K562 (cell line): ENCODE data around the gene FARSA. TPM values are rescaled to one million over a fixed set of nuclear protein-coding genes. Genes with fewer than 3 reads are reported as not detected.

Experiments used
- ASH1L ChIP-seq: fragments of 450-650 bp; IDR thresholded peaks from 2 replicates; pipeline ENCODE4 v1.6.1; 2018; ENCODE audit warnings: borderline replicate concordance, mild to moderate bottlenecking, low read depth; ENCODE audit not compliant: partially characterized antibody
- ETV6 ChIP-seq, 3 experiments: fragments of 150-350 bp in 1 of 3; sonication (generic) in 1 of 3; formaldehyde crosslinking in 1 of 3; IDR thresholded peaks; 2 replicates each; pipeline versions ENCODE4 v1.6.1 to v1.8.0; 2014 to 2022; ENCODE audit warnings: borderline replicate concordance in 2 of 3, low read depth in 2 of 3, antibody characterized with exemption in 1 of 3, low read length in 1 of 3, mild to moderate bottlenecking in 1 of 3, missing genetic modification reagents in 1 of 3
- HOXB6 ChIP-seq: fragments of 250-450 bp; sonication (Bioruptor Pico); IDR thresholded peaks from 2 replicates; pipeline ENCODE4 v1.5.1; 2022; ENCODE audit warnings: mild to moderate bottlenecking, borderline replicate concordance
- MYC ChIP-seq, 2 experiments: fragments of 250-450 bp in 1 of 2; sonication (Bioruptor Pico) in 1 of 2; IDR thresholded peaks; 2 replicates each; pipeline versions ENCODE4 v1.5.1 to v1.6.1; 2012 to 2021; ENCODE audit warnings: low read depth in 2 of 2, borderline replicate concordance in 1 of 2, improper control_type of control experiment in 1 of 2, low read length in 1 of 2, mild to moderate bottlenecking in 1 of 2, moderate library complexity in 1 of 2
- NFE2L1 ChIP-seq: fragments of 450-650 bp; IDR thresholded peaks from 2 replicates; pipeline ENCODE4 v1.6.1; 2016; ENCODE audit warnings: missing genetic modification characterization, low read depth, mild to moderate bottlenecking, missing compliant biosample characterization, moderate library complexity, borderline replicate concordance
- NFRKB ChIP-seq: fragments of 450-650 bp; IDR thresholded peaks from 2 replicates; pipeline ENCODE4 v1.6.1; 2016; ENCODE audit warnings: low read depth
- POLR2H ChIP-seq: IDR thresholded peaks from 2 replicates; pipeline ENCODE4 v1.6.1; 2016; ENCODE audit warnings: missing genetic modification characterization, low read depth, mild to moderate bottlenecking, control low read depth, missing compliant biosample characterization, moderate library complexity
- RBM14 ChIP-seq: fragments of 200-400 bp; formaldehyde crosslinking; IDR thresholded peaks from 2 replicates; pipeline ENCODE4 v1.6.1; 2018; ENCODE audit warnings: low read depth, mild to moderate bottlenecking, low read length, moderate library complexity, borderline replicate concordance; ENCODE audit not compliant: insufficient read depth
- RBM34 ChIP-seq: fragments of 200-400 bp; formaldehyde crosslinking; IDR thresholded peaks from 2 replicates; pipeline ENCODE4 v1.6.1; 2018; ENCODE audit warnings: low read length, borderline replicate concordance; ENCODE audit not compliant: insufficient read depth
- TBL1XR1 ChIP-seq, 2 experiments: IDR thresholded peaks; 2 replicates each; pipeline ENCODE4 v1.6.1; 2012; ENCODE audit warnings: improper control_type of control experiment in 2 of 2, low read length in 2 of 2, mild to moderate bottlenecking in 1 of 2
- TCF15 ChIP-seq: fragments of 250-450 bp; sonication (Bioruptor Pico); IDR thresholded peaks from 2 replicates; pipeline ENCODE4 v1.8.0; 2022; ENCODE audit warnings: moderate library complexity, mild to moderate bottlenecking, inconsistent platforms
- U2AF2 ChIP-seq: fragments of 200-400 bp; formaldehyde crosslinking; optimal IDR thresholded peaks from 2 replicates; pipeline ENCODE3; 2017; ENCODE audit warnings: low read depth, mild to moderate bottlenecking, low read length
- XRCC4 ChIP-seq: IDR thresholded peaks from one replicate; pipeline ENCODE4 v1.6.1; 2011; ENCODE audit not compliant: insufficient read depth, insufficient read length; ENCODE audit errors: extremely low read depth
- ZNF165 ChIP-seq: fragments of 250-450 bp; sonication (Bioruptor Pico); IDR thresholded peaks from 2 replicates; pipeline ENCODE4 v1.4.0; 2020; ENCODE audit warnings: borderline replicate concordance
- ZNF518B ChIP-seq: fragments of 250-450 bp; sonication (Bioruptor Pico); IDR thresholded peaks from 2 replicates; pipeline ENCODE4 v1.5.0; 2021; ENCODE audit warnings: mild to moderate bottlenecking, moderate library complexity
- ZNF76 ChIP-seq: fragments of 250-450 bp; sonication (Bioruptor Pico); IDR thresholded peaks from 2 replicates; pipeline ENCODE4 v1.4.0; 2020; ENCODE audit warnings: mild to moderate bottlenecking, moderate library complexity, borderline replicate concordance
- ZNF766 ChIP-seq: fragments of 200-800 bp; sonication (Bioruptor generic); conservative IDR thresholded peaks from 2 replicates; pipeline ENCODE4 v1.6.1; 2016; ENCODE audit warnings: missing genetic modification characterization, missing compliant biosample characterization
- ZSCAN32 ChIP-seq: fragments of 450-650 bp; formaldehyde crosslinking; IDR thresholded peaks from 2 replicates; pipeline ENCODE4 v1.4.0; 2020; ENCODE audit warnings: mild to moderate bottlenecking, moderate library complexity
- polyA plus RNA-seq, 8 experiments: library from polyadenylated mRNA; depleted of rRNA in 4 of 8; stranded (reverse) in 5 of 8; unstranded in 3 of 8; fragments of >200 nt; fragmentation: Nextera tagmentation in 2 of 8; fragmentation: Illumina TruSeq in 1 of 8; extraction: Ambion mirVana in 2 of 8; extraction: Trizol in 1 of 8; gene quantifications; 2 replicates each; pipeline versions ENCODE4 v1.2.1 to v1.2.3, GENCODE V29; 2011 to 2014; ENCODE audit warnings: inconsistent platforms in 1 of 8, missing spikeins in 1 of 8
- total RNA-seq, 7 experiments: library from RNA; depleted of rRNA in 6 of 7; stranded (reverse); fragments of >200 nt in 6 of 7; fragmentation: Illumina TruSeq in 2 of 7; extraction: Trizol in 2 of 7; gene quantifications; 2 replicates each; pipeline versions ENCODE4 v1.2.1 to v1.2.3, GENCODE V29; 2011 to 2021; ENCODE audit warnings: low replicate concordance in 1 of 7
- TF ChIP-seq, protein P1 (sequence below): IDR thresholded peaks from 2 replicates; pipeline ENCODE4 v1.6.1; 2011; ENCODE audit warnings: borderline replicate concordance, low read depth, mild to moderate bottlenecking, moderate library complexity, low read length; ENCODE audit not compliant: insufficient read depth, poor library complexity, severe bottlenecking

Gene FARSA
- total and polyA plus RNA-seq, 9 of the 15 experiments (the other 6 are each of a cell fraction or from before 2014, with no cell fraction given): 25.2 to 237 (median 89.6) TPM

DNA sequence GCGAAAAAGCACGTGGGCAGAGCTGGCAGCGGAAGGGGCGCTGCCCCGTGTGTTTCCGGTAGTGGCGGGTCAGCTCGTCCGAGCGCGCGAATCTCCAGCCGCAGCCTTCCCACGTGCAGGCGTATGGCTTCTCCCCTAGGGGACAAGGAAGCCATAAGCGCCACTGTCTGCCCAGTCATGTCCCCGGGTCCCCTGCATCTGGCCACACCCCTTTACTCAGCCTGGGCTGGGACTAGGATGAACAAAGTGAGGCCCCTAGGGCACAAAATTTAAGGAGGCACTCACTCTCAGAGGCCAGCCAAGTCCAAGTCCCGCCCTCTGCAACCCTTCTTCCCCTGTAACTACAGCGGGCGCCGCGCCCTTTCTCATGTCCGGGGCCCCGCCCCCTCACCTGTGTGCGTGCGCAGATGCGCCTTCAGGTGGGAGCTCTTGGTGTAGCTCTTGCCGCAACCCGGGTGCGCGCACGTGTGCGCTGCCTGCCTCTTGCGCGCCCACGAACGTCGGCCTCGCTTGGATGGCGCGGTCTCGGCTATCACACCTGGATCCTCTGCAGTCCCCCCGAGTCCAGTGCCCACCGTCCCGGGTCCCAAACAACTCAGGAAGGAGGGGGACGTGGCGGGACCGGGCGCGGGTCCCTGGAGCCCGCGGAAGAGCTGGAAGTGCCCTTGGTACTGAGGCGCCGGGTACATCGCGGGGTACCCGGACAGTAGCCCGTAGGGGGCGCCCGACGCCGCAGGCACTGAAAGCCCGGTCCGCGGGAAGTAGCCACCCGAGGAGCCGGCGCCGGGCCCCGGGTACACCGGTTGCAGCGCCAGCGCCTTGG lies 48.4 kb downstream of the FARSA start (continued):
- TF ChIP-seq ZNF518B: no peak
- no peak for TF ChIP-seq HOXB6 (CRISPR knock-in tag)
- TF ChIP-seq RBM14: peak; percentile 47; the same call in 1 of the 2 replicates
- TF ChIP-seq TCF15 (CRISPR knock-in tag): no peak
- TF ChIP-seq ETV6 (IDR thresholded peaks at IDR 0.05; ENCODE audit: borderline replicate concordance in 1 of 2, low read depth in 2 of 2, low read length in 1 of 2): no peak
- TF ChIP-seq ETV6 (CRISPR knock-in tag; IDR thresholded peaks at IDR 0.05; ENCODE audit: borderline replicate concordance): no peak; the same call in 1 of the 2 replicates
- no peak for TF ChIP-seq ZSCAN32 (CRISPR knock-in tag)
- no peak for TF ChIP-seq ZNF766 (CRISPR knock-in tag)
- TF ChIP-seq NFE2L1 (tag): no peak
- TF ChIP-seq XRCC4: no peak
- no peak for TF ChIP-seq TBL1XR1 (IDR thresholded peaks at IDR 0.05; ENCODE audit: low read length in 2 of 2)
- TF ChIP-seq RBM34: no peak
- peak; percentile 71; the same call in 1 of the 2 replicates for TF ChIP-seq NFRKB
- no peak for TF ChIP-seq ASH1L
- TF ChIP-seq, protein P1, sequence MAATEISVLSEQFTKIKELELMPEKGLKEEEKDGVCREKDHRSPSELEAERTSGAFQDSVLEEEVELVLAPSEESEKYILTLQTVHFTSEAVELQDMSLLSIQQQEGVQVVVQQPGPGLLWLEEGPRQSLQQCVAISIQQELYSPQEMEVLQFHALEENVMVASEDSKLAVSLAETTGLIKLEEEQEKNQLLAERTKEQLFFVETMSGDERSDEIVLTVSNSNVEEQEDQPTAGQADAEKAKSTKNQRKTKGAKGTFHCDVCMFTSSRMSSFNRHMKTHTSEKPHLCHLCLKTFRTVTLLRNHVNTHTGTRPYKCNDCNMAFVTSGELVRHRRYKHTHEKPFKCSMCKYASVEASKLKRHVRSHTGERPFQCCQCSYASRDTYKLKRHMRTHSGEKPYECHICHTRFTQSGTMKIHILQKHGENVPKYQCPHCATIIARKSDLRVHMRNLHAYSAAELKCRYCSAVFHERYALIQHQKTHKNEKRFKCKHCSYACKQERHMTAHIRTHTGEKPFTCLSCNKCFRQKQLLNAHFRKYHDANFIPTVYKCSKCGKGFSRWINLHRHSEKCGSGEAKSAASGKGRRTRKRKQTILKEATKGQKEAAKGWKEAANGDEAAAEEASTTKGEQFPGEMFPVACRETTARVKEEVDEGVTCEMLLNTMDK: peak; percentile 83
- no peak for TF ChIP-seq ZNF165 (CRISPR knock-in tag)
- TF ChIP-seq ZNF76 (CRISPR knock-in tag): no peak
- TF ChIP-seq U2AF2: no peak
- TF ChIP-seq POLR2H (tag): no peak
- TF ChIP-seq MYC (IDR thresholded peaks at IDR 0.05; ENCODE audit: low read depth, low read length): peak; percentile 85
- TF ChIP-seq MYC (CRISPR knock-in tag; IDR thresholded peaks at IDR 0.05; ENCODE audit: borderline replicate concordance, low read depth): peak; percentile 77; the same call in 1 of the 2 replicates
